ENCODE results near the gene DTNBP1.

DTNBP1 gene

DNA sequence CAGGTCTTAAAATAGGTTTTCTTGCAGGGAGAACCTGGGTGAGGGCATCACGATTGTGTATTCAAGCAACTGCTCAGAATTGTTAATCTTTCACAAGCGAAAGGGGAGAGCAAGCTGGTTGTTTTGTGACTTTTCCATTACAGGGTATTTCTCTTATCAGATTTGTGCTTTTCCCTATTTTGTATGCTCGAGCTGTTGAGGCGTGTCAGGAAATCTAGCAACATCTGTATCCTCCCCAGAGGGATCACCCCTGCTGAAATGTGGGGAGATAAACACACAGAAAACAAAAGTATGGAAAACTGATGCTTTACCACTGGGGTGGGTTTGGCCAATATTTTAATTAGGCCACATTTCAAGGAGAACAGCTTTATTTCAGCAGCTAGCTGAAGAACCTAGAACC, 187.0 kb downstream of the DTNBP1 start:
- Histone ChIP-seq H3K9me3 (ENCODE audit: control insufficient read depth, insufficient read depth, low read depth, low read length) (no peaks in the 10 kb centered on the region), H3K4me1 (ENCODE audit: control insufficient read depth, insufficient read depth, low read length) (peaks cover 16% of the 10 kb centered on the region), H3K27ac (ENCODE audit: extremely low read depth, low read depth, low read length) (no peak overlapping the region), H3K4me3 (ENCODE audit: low read depth, low read length) (no peak overlapping the region), H3K36me3 (ENCODE audit: control insufficient read depth in 2 of 2, insufficient read depth in 1 of 2, low read length in 2 of 2) (peaks cover 0 to 19% of the 10 kb centered on the region in 2 experiments; a peak in 1 of 3 replicates)
- CTCF ChIA-PET, result interaction anchor here (0.6 to 1.5 kb wide), 5 partner anchors 11 to 1441 kb away, joined by 3 to 8 read pairs (median 4); no protein-coding TSS in a partner anchor
- POLR2A ChIA-PET, result interaction anchor here (0.5 kb wide), 1 partner anchor 1353 kb away, joined by 3 read pairs; no protein-coding TSS in a partner anchor
- TF ChIP-seq SETDB1 (IDR thresholded peaks at IDR 0.05; ENCODE audit: insufficient read length, low read length) (no peak), TCF7L2 (IDR thresholded peaks at IDR 0.05; ENCODE audit: borderline replicate concordance, low read depth, low read length) (no peak), ZNF146 (tag by site-specific recombination; IDR thresholded peaks at IDR 0.05) (no peak), SP7 (tag by site-specific recombination; IDR thresholded peaks at IDR 0.05) (no peak), ZNF677 (tag by site-specific recombination; IDR thresholded peaks at IDR 0.05) (no peak), ZNF433 (tag by site-specific recombination; IDR thresholded peaks at IDR 0.05; ENCODE audit: low read depth) (no peak), ZFP69B (tag by site-specific recombination; IDR thresholded peaks at IDR 0.05) (no peak), PRDM1 (tag by site-specific recombination; IDR thresholded peaks at IDR 0.05) (no peak), ZNF776 (tag by site-specific recombination; IDR thresholded peaks at IDR 0.05; ENCODE audit: borderline replicate concordance) (no peak), KLF1 (tag by site-specific recombination; IDR thresholded peaks at IDR 0.05) (no peak)
- TF ChIP-seq, protein P1, sequence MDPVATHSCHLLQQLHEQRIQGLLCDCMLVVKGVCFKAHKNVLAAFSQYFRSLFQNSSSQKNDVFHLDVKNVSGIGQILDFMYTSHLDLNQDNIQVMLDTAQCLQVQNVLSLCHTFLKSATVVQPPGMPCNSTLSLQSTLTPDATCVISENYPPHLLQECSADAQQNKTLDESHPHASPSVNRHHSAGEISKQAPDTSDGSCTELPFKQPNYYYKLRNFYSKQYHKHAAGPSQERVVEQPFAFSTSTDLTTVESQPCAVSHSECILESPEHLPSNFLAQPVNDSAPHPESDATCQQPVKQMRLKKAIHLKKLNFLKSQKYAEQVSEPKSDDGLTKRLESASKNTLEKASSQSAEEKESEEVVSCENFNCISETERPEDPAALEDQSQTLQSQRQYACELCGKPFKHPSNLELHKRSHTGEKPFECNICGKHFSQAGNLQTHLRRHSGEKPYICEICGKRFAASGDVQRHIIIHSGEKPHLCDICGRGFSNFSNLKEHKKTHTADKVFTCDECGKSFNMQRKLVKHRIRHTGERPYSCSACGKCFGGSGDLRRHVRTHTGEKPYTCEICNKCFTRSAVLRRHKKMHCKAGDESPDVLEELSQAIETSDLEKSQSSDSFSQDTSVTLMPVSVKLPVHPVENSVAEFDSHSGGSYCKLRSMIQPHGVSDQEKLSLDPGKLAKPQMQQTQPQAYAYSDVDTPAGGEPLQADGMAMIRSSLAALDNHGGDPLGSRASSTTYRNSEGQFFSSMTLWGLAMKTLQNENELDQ (tag by site-specific recombination; IDR thresholded peaks at IDR 0.05; ENCODE audit: low read depth), result no peak
- TF ChIP-seq, protein P2, sequence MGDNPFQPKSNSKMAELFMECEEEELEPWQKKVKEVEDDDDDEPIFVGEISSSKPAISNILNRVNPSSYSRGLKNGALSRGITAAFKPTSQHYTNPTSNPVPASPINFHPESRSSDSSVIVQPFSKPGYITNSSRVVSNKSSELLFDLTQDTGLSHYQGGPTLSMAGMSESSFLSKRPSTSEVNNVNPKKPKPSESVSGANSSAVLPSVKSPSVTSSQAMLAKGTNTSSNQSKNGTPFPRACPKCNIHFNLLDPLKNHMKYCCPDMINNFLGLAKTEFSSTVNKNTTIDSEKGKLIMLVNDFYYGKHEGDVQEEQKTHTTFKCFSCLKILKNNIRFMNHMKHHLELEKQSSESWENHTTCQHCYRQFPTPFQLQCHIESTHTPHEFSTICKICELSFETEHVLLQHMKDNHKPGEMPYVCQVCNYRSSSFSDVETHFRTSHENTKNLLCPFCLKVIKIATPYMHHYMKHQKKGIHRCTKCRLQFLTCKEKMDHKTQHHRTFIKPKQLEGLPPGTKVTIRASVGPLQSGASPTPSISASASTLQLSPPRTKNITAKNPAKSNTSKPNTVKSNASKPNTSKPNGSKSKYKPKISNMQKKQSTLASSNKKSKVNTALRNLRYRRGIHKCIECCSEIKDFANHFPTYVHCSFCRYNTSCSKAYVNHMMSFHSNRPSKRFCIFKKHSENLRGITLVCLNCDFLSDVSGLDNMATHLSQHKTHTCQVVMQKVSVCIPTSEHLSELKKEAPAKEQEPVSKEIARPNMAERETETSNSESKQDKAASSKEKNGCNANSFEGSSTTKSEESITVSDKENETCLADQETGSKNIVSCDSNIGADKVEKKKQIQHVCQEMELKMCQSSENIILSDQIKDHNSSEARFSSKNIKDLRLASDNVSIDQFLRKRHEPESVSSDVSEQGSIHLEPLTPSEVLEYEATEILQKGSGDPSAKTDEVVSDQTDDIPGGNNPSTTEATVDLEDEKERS (tag by site-specific recombination; IDR thresholded peaks at IDR 0.05), result no peak
- TF ChIP-seq, protein P3, sequence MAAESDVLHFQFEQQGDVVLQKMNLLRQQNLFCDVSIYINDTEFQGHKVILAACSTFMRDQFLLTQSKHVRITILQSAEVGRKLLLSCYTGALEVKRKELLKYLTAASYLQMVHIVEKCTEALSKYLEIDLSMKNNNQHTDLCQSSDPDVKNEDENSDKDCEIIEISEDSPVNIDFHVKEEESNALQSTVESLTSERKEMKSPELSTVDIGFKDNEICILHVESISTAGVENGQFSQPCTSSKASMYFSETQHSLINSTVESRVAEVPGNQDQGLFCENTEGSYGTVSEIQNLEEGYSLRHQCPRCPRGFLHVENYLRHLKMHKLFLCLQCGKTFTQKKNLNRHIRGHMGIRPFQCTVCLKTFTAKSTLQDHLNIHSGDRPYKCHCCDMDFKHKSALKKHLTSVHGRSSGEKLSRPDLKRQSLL (tag by site-specific recombination; IDR thresholded peaks at IDR 0.05), result no peak
- TF ChIP-seq, protein P4, sequence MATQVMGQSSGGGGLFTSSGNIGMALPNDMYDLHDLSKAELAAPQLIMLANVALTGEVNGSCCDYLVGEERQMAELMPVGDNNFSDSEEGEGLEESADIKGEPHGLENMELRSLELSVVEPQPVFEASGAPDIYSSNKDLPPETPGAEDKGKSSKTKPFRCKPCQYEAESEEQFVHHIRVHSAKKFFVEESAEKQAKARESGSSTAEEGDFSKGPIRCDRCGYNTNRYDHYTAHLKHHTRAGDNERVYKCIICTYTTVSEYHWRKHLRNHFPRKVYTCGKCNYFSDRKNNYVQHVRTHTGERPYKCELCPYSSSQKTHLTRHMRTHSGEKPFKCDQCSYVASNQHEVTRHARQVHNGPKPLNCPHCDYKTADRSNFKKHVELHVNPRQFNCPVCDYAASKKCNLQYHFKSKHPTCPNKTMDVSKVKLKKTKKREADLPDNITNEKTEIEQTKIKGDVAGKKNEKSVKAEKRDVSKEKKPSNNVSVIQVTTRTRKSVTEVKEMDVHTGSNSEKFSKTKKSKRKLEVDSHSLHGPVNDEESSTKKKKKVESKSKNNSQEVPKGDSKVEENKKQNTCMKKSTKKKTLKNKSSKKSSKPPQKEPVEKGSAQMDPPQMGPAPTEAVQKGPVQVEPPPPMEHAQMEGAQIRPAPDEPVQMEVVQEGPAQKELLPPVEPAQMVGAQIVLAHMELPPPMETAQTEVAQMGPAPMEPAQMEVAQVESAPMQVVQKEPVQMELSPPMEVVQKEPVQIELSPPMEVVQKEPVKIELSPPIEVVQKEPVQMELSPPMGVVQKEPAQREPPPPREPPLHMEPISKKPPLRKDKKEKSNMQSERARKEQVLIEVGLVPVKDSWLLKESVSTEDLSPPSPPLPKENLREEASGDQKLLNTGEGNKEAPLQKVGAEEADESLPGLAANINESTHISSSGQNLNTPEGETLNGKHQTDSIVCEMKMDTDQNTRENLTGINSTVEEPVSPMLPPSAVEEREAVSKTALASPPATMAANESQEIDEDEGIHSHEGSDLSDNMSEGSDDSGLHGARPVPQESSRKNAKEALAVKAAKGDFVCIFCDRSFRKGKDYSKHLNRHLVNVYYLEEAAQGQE (tag by site-specific recombination; IDR thresholded peaks at IDR 0.05), result no peak

DNA sequence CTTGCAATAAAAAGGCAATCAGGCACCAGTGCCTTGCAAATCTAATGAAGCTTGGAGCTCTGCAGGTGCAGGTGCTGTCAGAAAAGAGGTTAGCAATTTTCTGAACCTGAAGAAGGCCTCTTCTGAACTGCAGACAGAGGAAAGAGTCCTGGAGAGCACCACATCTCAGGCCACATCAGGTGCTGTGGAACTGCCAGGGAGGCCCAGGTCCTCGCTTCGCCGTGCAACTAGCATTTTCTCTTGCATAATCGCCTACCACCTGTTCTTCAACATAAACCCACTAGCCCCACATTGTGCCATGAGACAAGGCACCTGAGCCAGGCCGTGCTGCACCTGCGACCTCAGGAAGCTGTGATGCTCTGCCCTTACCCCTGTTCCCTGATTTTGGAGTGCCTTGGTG, 187.6 kb downstream of the DTNBP1 start:
- no peak overlapping the region for H3K4me3 ChIP-seq (ENCODE audit: low read depth, low read length)
- ChIA-PET POLR2A (no interaction called here), CTCF (interaction anchor here (0.6 to 5.4 kb wide), 6 partner anchors 10 to 1440 kb away, joined by 3 to 21 read pairs (median 4); no protein-coding TSS in a partner anchor)
- no peak overlapping the region for H3K27ac ChIP-seq (ENCODE audit: extremely low read depth, low read depth, low read length)
- peaks cover 0 to 25% of the 10 kb centered on the region in 2 experiments; a peak in 1 of 3 replicates for H3K36me3 ChIP-seq (ENCODE audit: control insufficient read depth in 2 of 2, insufficient read depth in 1 of 2, low read length in 2 of 2)
- H3K9me3 ChIP-seq (ENCODE audit: control insufficient read depth, insufficient read depth, low read depth, low read length), result no peaks in the 10 kb centered on the region
- H3K4me1 ChIP-seq (ENCODE audit: control insufficient read depth, insufficient read depth, low read length), result peaks cover 16% of the 10 kb centered on the region
- TF ChIP-seq SCRT2 (tag by site-specific recombination; IDR thresholded peaks at IDR 0.05) (0 out of 2 replicates have a peak, but pooled peaks have one; percentile 16), KLF16 (tag by site-specific recombination; IDR thresholded peaks at IDR 0.05) (no peak)

Data from HEK293 (cell line).